A549 (cell line): Measurements from ENCODE around the gene PLCH2.

Experiments
- CEBPB ChIP-seq, 2 experiments: fragments of >200 bp in 1 of 2; sonication (Bioruptor Twin) in 1 of 2; formaldehyde crosslinking in 1 of 2; IDR thresholded peaks; 2 replicates each; pipeline ENCODE4 v1.6.1; 2012 to 2016
- CHD2 ChIP-seq: fragments of 150-350 bp; IDR thresholded peaks from 2 replicates; pipeline ENCODE4 v1.6.1; 2014; ENCODE audit warnings: low read length; ENCODE audit not compliant: partially characterized antibody
- CTCF ChIP-seq: fragments of >200 bp; sonication (Bioruptor Twin); formaldehyde crosslinking; IDR thresholded peaks from 3 replicates; pipeline ENCODE4 v1.5.1; 2016
- EHMT2 ChIP-seq: fragments of 200-600 bp; sonication (generic); IDR thresholded peaks from 2 replicates; pipeline ENCODE4 v1.6.1; 2016; ENCODE audit warnings: antibody characterized with exemption, low read depth, mild to moderate bottlenecking, moderate library complexity
- EP300 ChIP-seq, 2 experiments: fragments of >200 bp; sonication (Bioruptor Twin); formaldehyde crosslinking; IDR thresholded peaks; 2 replicates in 1 of 2; 3 replicates in 1 of 2; pipeline ENCODE4 v1.6.1; 2016 to 2017
- HDAC2 ChIP-seq: fragments of 200-600 bp; sonication (generic); IDR thresholded peaks from 2 replicates; pipeline ENCODE4 v1.6.1; 2016
- KDM1A ChIP-seq: fragments of 200-600 bp; sonication (generic); IDR thresholded peaks from 2 replicates; pipeline ENCODE4 v1.6.1; 2016; ENCODE audit warnings: low read depth, mild to moderate bottlenecking
- MAFK ChIP-seq: fragments of 450-650 bp; IDR thresholded peaks from 2 replicates; pipeline ENCODE4 v1.6.1; 2014; ENCODE audit not compliant: partially characterized antibody
- POLR2A ChIP-seq: IDR thresholded peaks from 2 replicates; pipeline ENCODE4 v1.6.1; 2012; ENCODE audit warnings: mild to moderate bottlenecking, low read length

DNA sequence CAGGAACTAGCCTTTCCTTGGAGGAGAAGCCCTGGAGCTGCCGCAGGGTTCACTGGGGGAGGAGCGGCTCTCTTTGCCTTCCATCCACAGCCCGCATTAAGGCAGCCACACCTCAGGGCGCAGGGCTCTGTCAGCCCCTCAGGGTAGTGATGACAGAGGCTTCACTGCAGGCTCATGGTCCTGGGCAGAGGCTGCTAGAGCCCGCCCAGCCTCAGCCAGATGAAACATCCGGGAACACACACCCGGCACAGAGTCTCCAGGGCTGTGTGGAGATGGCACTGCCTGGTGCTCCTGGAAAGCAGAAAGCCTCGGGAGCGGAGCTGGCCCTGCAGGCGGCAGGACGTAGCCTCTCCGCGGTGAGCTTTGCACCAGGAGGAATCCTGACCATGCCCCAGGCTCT is 34.3 kb upstream of the PLCH2 start:
- TF ChIP-seq CTCF (no peak), EHMT2 (no peak), EP300 (IDR thresholded peaks at IDR 0.05) (no peak), CEBPB (IDR thresholded peaks at IDR 0.05) (no peak), HDAC2 (no peak), KDM1A (no peak), POLR2A (no peak), CHD2 (no peak), MAFK (no peak)
